MCF 10A (cell line): ENCODE data around the gene RAB11FIP5. TPM values are rescaled to one million over a fixed set of nuclear protein-coding genes. Genes with fewer than 3 reads are reported as not detected.

Experiments used
- BruUV-seq: library from RNA; stranded (reverse); fragments of 400-500 nt; replicated peaks from 2 replicates; lab custom pipeline; 2021; lab: Mats Ljungman, UMichigan
- CTCF ChIA-PET: fragments of 300-600 bp; sonication (Branson Sonifier 250); formaldehyde crosslinking; extraction: SDS; loops from one replicate; lab custom pipeline; 2021; ENCODE audit warnings: antibody characterized with exemption, inconsistent platforms; lab: Yijun Ruan, JAX
- POLR2A ChIA-PET: fragments of 300-600, 350-650 bp; sonication (Branson Sonifier 250); formaldehyde crosslinking; extraction: SDS; loops from one replicate; lab custom pipeline; 2020; ENCODE audit warnings: antibody characterized with exemption, inconsistent platforms; lab: Yijun Ruan, JAX
- DNase-seq: peaks from one replicate; pipeline ENCODE4 v3.0.0-alpha.2; 2018; ENCODE audit not compliant: unreplicated experiment
- H3K27ac Mint-ChIP-seq: one replicate; pipeline ENCODE4 v1.8.0; 2022; ENCODE audit warnings: mild to moderate bottlenecking, low read depth, mixed read lengths; ENCODE audit not compliant: unreplicated experiment
- H3K27me3 Mint-ChIP-seq: one replicate; pipeline ENCODE4 v1.8.0; 2022; ENCODE audit warnings: mixed read lengths; ENCODE audit not compliant: insufficient read depth, unreplicated experiment
- H3K36me3 Mint-ChIP-seq: one replicate; pipeline ENCODE4 v1.8.0; 2022; ENCODE audit warnings: mild to moderate bottlenecking, moderate library complexity, mixed read lengths; ENCODE audit not compliant: insufficient read depth, unreplicated experiment
- H3K4me1 Mint-ChIP-seq: one replicate; pipeline ENCODE4 v1.8.0; 2022; ENCODE audit warnings: mixed read lengths; ENCODE audit not compliant: insufficient read depth, unreplicated experiment
- H3K4me3 Mint-ChIP-seq: one replicate; pipeline ENCODE4 v1.8.0; 2022; ENCODE audit warnings: mild to moderate bottlenecking, moderate library complexity, mixed read lengths; ENCODE audit not compliant: unreplicated experiment
- H3K9me3 Mint-ChIP-seq: one replicate; pipeline ENCODE4 v1.8.0; 2022; ENCODE audit warnings: mixed read lengths; ENCODE audit not compliant: unreplicated experiment
- intact Hi-C: fragments of 100-400 bp; cut with micrococcal nuclease; formaldehyde crosslinking; loops from 2 replicates; pipeline ENCODE4 v1.14.1; 2022
- total RNA-seq: library from RNA; stranded (reverse); gene quantifications from 2 replicates; pipeline ENCODE4 v1.2.3, GENCODE V29; 2022
- TF ChIP-seq, protein P1 (sequence below): fragments of 200-600 bp; IDR thresholded peaks from one replicate; pipeline ENCODE4 v1.8.0; 2022; ENCODE audit warnings: antibody characterized with exemption, mild to moderate bottlenecking; ENCODE audit not compliant: unreplicated experiment

RAB11FIP5 gene
- total RNA-seq, 1 experiment from 2014 or later: 36.9 TPM

- Mint-ChIP-seq H3K4me1 (no peaks in the 10 kb centered on the region), H3K27me3 (no peaks in the 10 kb centered on the region), H3K9me3 (no peaks in the 10 kb centered on the region), H3K36me3 (peaks cover 5% of the 10 kb centered on the region), H3K4me3 (no peak overlapping the region), H3K27ac (no peak overlapping the region)
- no TSS peak for BruUV-seq
- TF ChIP-seq, protein P1, sequence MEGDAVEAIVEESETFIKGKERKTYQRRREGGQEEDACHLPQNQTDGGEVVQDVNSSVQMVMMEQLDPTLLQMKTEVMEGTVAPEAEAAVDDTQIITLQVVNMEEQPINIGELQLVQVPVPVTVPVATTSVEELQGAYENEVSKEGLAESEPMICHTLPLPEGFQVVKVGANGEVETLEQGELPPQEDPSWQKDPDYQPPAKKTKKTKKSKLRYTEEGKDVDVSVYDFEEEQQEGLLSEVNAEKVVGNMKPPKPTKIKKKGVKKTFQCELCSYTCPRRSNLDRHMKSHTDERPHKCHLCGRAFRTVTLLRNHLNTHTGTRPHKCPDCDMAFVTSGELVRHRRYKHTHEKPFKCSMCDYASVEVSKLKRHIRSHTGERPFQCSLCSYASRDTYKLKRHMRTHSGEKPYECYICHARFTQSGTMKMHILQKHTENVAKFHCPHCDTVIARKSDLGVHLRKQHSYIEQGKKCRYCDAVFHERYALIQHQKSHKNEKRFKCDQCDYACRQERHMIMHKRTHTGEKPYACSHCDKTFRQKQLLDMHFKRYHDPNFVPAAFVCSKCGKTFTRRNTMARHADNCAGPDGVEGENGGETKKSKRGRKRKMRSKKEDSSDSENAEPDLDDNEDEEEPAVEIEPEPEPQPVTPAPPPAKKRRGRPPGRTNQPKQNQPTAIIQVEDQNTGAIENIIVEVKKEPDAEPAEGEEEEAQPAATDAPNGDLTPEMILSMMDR: no peak
- DNase-seq: no peak
- intact Hi-C loops: no loop called here
- ChIA-PET POLR2A (no interaction called here), CTCF (interaction anchor here (1.1 to 1.4 kb wide), 2 partner anchors 52 to 141 kb away, joined by 3 read pairs; no protein-coding TSS in a partner anchor)
These were observed 78.9 kb downstream of the RAB11FIP5 start for GRCh38 chr2:73033766-73034381.

DNA sequence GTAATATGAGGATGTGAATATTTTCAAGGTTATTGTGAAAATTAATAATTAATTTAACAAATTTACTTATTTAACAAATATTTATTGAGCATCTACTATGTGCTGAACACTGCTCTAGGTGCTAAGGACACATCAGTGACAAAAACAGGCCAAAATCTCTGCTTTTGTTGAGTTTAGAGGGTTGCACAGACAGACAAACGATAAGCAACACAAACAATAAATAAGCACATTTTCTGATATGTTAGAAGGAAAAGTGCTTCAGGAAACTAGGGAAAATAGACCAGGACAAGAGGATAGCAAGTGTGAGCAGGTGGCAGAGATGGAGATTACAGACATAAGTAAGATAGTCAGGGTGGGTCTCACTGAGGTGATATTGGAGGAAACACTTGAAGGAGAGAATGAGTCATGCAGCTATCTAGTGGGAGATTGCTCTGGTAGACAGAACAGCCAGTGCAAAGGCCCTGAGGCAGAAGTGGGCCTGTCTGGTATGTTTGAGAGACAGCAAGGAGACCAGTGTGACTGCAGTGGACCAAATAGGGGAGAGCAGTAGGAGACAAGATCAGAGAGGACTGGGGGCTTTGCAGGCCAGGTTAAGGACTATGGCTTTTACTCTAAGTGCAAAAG, 79.5 kb downstream of the RAB11FIP5 start:
- no peak for DNase-seq
- intact Hi-C loops: no loop called here
- Mint-ChIP-seq H3K27me3 (no peaks in the 10 kb centered on the region), H3K36me3 (peaks cover 9% of the 10 kb centered on the region), H3K27ac (no peak overlapping the region), H3K4me1 (no peaks in the 10 kb centered on the region), H3K4me3 (no peak overlapping the region), H3K9me3 (no peaks in the 10 kb centered on the region)
- ChIA-PET CTCF (interaction anchor here (1.1 to 1.4 kb wide), 2 partner anchors 53 to 141 kb away, joined by 3 read pairs; no protein-coding TSS in a partner anchor), POLR2A (no interaction called here)
- BruUV-seq: no TSS peak
- TF ChIP-seq, protein P1: no peak

GRCh38 chr2:73032702-73033097, 80.0 kb downstream of the RAB11FIP5 start:
- Mint-ChIP-seq H3K4me3 (no peak overlapping the region), H3K27me3 (no peaks in the 10 kb centered on the region), H3K4me1 (no peaks in the 10 kb centered on the region), H3K36me3 (peaks cover 11% of the 10 kb centered on the region), H3K27ac (no peak overlapping the region), H3K9me3 (no peaks in the 10 kb centered on the region)
- POLR2A ChIA-PET: no interaction called here
- BruUV-seq: no TSS peak
- TF ChIP-seq, protein P1: no peak
- no peak for DNase-seq
- intact Hi-C loops: no loop called here
- CTCF ChIA-PET: no interaction called here
